GM12801 (cell line): ENCODE data around the gene IP6K1.

Source experiments
- CTCF ChIP-seq: IDR thresholded peaks from one replicate; pipeline ENCODE4 v1.5.1; 2011; ENCODE audit warnings: control low read depth; ENCODE audit not compliant: insufficient read length; ENCODE audit errors: extremely low read depth

The IP6K1 gene

GRCh38 chr3:49790626-49791411 is 4.5 kb upstream of the IP6K1 start:
- no peak for TF ChIP-seq CTCF

GRCh38 chr3:49788056-49788455 is 1.7 kb upstream of the IP6K1 start:
- TF ChIP-seq CTCF, result no peak

- TF ChIP-seq CTCF, result no peak
Observed at GRCh38 chr3:49787536-49787935, 1.2 kb upstream of the IP6K1 start.

- TF ChIP-seq CTCF, result no peak
Observed at GRCh38 chr3:49787182-49787464, 781 bp upstream of the IP6K1 start.

- no peak for TF ChIP-seq CTCF
Observed at GRCh38 chr3:49785565-49786356, 581 bp downstream of the IP6K1 start.

- TF ChIP-seq CTCF, result no peak
Observed at GRCh38 chr3:49781415-49782199, 4.7 kb downstream of the IP6K1 start.
